OCI-LY7 (cell line): ENCODE measurements around the gene ZSCAN25.

Experiments
- EZH2phosphoT487 ChIP-seq: fragments of 200-600 bp; sonication (generic); IDR thresholded peaks from 2 replicates; pipeline ENCODE4 v1.6.1; 2018; ENCODE audit warnings: low read depth, borderline replicate concordance, mild to moderate bottlenecking, mixed run types, antibody characterized with exemption, low read length, moderate library complexity, mixed read lengths
- TF ChIP-seq, protein P1 (sequence below): fragments of 200-600 bp; sonication (generic); conservative IDR thresholded peaks from 2 replicates; pipeline ENCODE4 v1.5.1; 2014; ENCODE audit warnings: mild to moderate bottlenecking, antibody characterized with exemption, low read length, moderate library complexity, mixed read lengths

DNA sequence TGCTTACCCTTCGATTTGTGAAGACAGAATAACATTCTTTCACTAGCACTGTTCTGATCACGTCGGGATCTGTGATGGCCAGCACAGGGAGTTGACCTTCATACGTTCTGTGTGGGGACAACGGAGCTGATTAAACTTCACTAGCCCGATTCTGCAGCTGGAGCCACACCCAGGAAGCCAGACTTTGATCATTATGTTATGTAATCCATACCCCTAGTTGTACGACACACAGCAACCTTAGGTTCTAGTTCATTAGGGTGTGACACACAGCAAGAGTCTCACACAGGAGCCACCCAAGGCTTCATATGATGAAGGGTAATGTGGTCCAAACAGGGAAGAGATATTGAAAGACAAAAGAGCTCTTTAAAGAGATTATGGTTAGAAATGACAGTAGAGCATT is 55.8 kb downstream of the ZSCAN25 start:
- no peak for TF ChIP-seq EZH2phosphoT487
- TF ChIP-seq, protein P1, sequence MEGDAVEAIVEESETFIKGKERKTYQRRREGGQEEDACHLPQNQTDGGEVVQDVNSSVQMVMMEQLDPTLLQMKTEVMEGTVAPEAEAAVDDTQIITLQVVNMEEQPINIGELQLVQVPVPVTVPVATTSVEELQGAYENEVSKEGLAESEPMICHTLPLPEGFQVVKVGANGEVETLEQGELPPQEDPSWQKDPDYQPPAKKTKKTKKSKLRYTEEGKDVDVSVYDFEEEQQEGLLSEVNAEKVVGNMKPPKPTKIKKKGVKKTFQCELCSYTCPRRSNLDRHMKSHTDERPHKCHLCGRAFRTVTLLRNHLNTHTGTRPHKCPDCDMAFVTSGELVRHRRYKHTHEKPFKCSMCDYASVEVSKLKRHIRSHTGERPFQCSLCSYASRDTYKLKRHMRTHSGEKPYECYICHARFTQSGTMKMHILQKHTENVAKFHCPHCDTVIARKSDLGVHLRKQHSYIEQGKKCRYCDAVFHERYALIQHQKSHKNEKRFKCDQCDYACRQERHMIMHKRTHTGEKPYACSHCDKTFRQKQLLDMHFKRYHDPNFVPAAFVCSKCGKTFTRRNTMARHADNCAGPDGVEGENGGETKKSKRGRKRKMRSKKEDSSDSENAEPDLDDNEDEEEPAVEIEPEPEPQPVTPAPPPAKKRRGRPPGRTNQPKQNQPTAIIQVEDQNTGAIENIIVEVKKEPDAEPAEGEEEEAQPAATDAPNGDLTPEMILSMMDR = no peak
